Mesothelial cell of epicardium (in vitro differentiated cells): ENCODE measurements around the gene CHST12. TPM values are rescaled to one million over a fixed set of nuclear protein-coding genes. Genes with fewer than 3 reads are reported as not detected.

Source experiments
- DNase-seq, 2 experiments: peaks; one replicate each; pipeline ENCODE4 v3.0.0; 2021; ENCODE audit warnings: low spot score in 2 of 2; ENCODE audit not compliant: unreplicated experiment in 2 of 2
- H3K27ac Mint-ChIP-seq: 2 replicates; pipeline ENCODE4 v1.8.0; 2021; ENCODE audit warnings: mixed read lengths
- H3K27me3 Mint-ChIP-seq: 2 replicates; pipeline ENCODE4 v1.8.0; 2021; ENCODE audit warnings: low read depth, mixed read lengths
- H3K36me3 Mint-ChIP-seq: 2 replicates; pipeline ENCODE4 v1.8.0; 2021; ENCODE audit warnings: mixed read lengths
- H3K4me1 Mint-ChIP-seq: 2 replicates; pipeline ENCODE4 v1.8.0; 2021; ENCODE audit warnings: mixed read lengths
- H3K4me3 Mint-ChIP-seq: 2 replicates; pipeline ENCODE4 v1.8.0; 2021; ENCODE audit warnings: mild to moderate bottlenecking, moderate library complexity, mixed read lengths
- H3K9me3 Mint-ChIP-seq: 2 replicates; pipeline ENCODE4 v1.8.0; 2021; ENCODE audit warnings: mixed read lengths
- CTCF ChIP-seq: fragments of 200-600 bp; sonication (generic); IDR thresholded peaks from one replicate; pipeline ENCODE4 v1.5.0; 2021; ENCODE audit warnings: antibody characterized with exemption; ENCODE audit not compliant: unreplicated experiment
- total RNA-seq: library from RNA; stranded (reverse); gene quantifications from 3 replicates; pipeline ENCODE4 v1.2.1, GENCODE V29; 2021

Gene CHST12
- total RNA-seq, 1 donor from 2014 or later: 20.4 TPM

GRCh38 chr7:2476298-2476697, 72.9 kb downstream of the CHST12 start, which contains the start of gene GRIFIN:
GRIFIN (minus strand) TSS chr7:2476398; CDS start chr7:2476383, 15 bp downstream.
- no peaks in the 10 kb centered on the region for H3K9me3 Mint-ChIP-seq
- DNase-seq: no peak
- H3K4me3 Mint-ChIP-seq: no peak within 1 kb of the TSS
- H3K36me3 Mint-ChIP-seq: no peaks in the 10 kb centered on the region
- no peaks in the 10 kb centered on the region for H3K4me1 Mint-ChIP-seq
- TF ChIP-seq CTCF: no peak
- no peaks in the 10 kb centered on the region for H3K27me3 Mint-ChIP-seq
- H3K27ac Mint-ChIP-seq: no peak within 1 kb of the TSS

GRCh38 chr7:2476776-2477446, 73.5 kb downstream of the CHST12 start:
- H3K27ac Mint-ChIP-seq: no peak overlapping the region
- no peaks in the 10 kb centered on the region for H3K27me3 Mint-ChIP-seq
- no peak for TF ChIP-seq CTCF
- no peaks in the 10 kb centered on the region for H3K9me3 Mint-ChIP-seq
- H3K36me3 Mint-ChIP-seq: no peaks in the 10 kb centered on the region
- no peak for DNase-seq
- no peak overlapping the region for H3K4me3 Mint-ChIP-seq
- no peaks in the 10 kb centered on the region for H3K4me1 Mint-ChIP-seq

GRCh38 chr7:2477447-2478398, 74.3 kb downstream of the CHST12 start:
- H3K9me3 Mint-ChIP-seq: no peaks in the 10 kb centered on the region
- H3K36me3 Mint-ChIP-seq: no peaks in the 10 kb centered on the region
- H3K4me1 Mint-ChIP-seq: no peaks in the 10 kb centered on the region
- TF ChIP-seq CTCF: peak; percentile 50
- no peak overlapping the region for H3K4me3 Mint-ChIP-seq
- no peaks in the 10 kb centered on the region for H3K27me3 Mint-ChIP-seq
- no peak overlapping the region for H3K27ac Mint-ChIP-seq
- DNase-seq: no peak

GRCh38 chr7:2478399-2478785, 75.0 kb downstream of the CHST12 start:
- Mint-ChIP-seq H3K9me3 (no peaks in the 10 kb centered on the region), H3K27ac (no peak overlapping the region), H3K36me3 (no peaks in the 10 kb centered on the region), H3K4me3 (no peak overlapping the region), H3K4me1 (no peaks in the 10 kb centered on the region), H3K27me3 (no peaks in the 10 kb centered on the region)
- TF ChIP-seq CTCF: no peak
- DNase-seq: no peak

- no peaks in the 10 kb centered on the region for H3K9me3 Mint-ChIP-seq
- no peak overlapping the region for H3K27ac Mint-ChIP-seq
- H3K36me3 Mint-ChIP-seq: no peaks in the 10 kb centered on the region
- H3K27me3 Mint-ChIP-seq: no peaks in the 10 kb centered on the region
- TF ChIP-seq CTCF: no peak
- DNase-seq: no peak
- H3K4me3 Mint-ChIP-seq: no peak overlapping the region
- no peaks in the 10 kb centered on the region for H3K4me1 Mint-ChIP-seq
Measured at GRCh38 chr7:2478800-2479199, 75.4 kb downstream of the CHST12 start.
